HepG2 (cell line): Measurements from ENCODE around the gene WDR76. TPM values are rescaled to one million over a fixed set of nuclear protein-coding genes. Genes with fewer than 3 reads are reported as not detected.

Experiments
- ATAC-seq: fragments of 200-7000 bp; cut with Tn5 transposase; 3 replicates; pipeline ENCODE4 v1.9.1; 2020; ENCODE audit warnings: mild to moderate bottlenecking, moderate library complexity
- BruUV-seq: library from RNA; stranded (reverse); fragments of 400-500 nt; replicated peaks from 2 replicates; lab custom pipeline; 2021; lab: Mats Ljungman, UMichigan
- CTCF ChIA-PET: fragments of 300-600 bp; formaldehyde crosslinking; extraction: SDS; loops from one replicate; lab custom pipeline; 2021; ENCODE audit warnings: low total read pairs, inconsistent platforms, low intra/inter-chr PET ratio; lab: Yijun Ruan, JAX
- POLR2A ChIA-PET: fragments of 350-600 bp; sonication (Branson Sonifier 250); formaldehyde crosslinking; loops from one replicate; lab custom pipeline; 2020; ENCODE audit warnings: antibody characterized with exemption, inconsistent platforms; lab: Yijun Ruan, JAX
- DNase-seq: peaks from one replicate; pipeline ENCODE4 v3.0.0-alpha.2; 2015; ENCODE audit warnings: low spot score
- FAIRE-seq: peaks from 3 replicates; lab custom pipeline; 2011; peaks lifted over from hg19 to GRCh38; lab: Jason Lieb, UNC
- H2AFZ ChIP-seq: one replicate; pipeline ENCODE4 v1.6.1; 2011; ENCODE audit warnings: low read length, inconsistent platforms
- H3K27ac ChIP-seq: fragments of 300-600 bp; 3 replicates; pipeline ENCODE4 v1.8.0; 2011; ENCODE audit warnings: mixed run types, mild to moderate bottlenecking, mixed read lengths, low read length, inconsistent platforms; ENCODE audit not compliant: insufficient read depth; ENCODE audit errors: extremely low read length
- H3K27me3 ChIP-seq, 2 experiments: fragments of 200-600 bp in 1 of 2; 2 replicates in 1 of 2; 3 replicates in 1 of 2; pipeline versions ENCODE4 v1.6.0 to v1.8.0; 2011; ENCODE audit warnings: low read length in 2 of 2, mild to moderate bottlenecking in 2 of 2, moderate library complexity in 2 of 2, inconsistent platforms in 1 of 2; ENCODE audit not compliant: insufficient read depth in 2 of 2, control insufficient read depth in 1 of 2
- H3K36me3 ChIP-seq, 2 experiments: fragments of 200-600 bp in 1 of 2; replicated peaks in 1 of 2; 2 replicates in 1 of 2; 3 replicates in 1 of 2; pipeline versions ENCODE4 v1.5.1 to v1.8.0; 2011; ENCODE audit warnings: low read length in 2 of 2, inconsistent platforms in 1 of 2; ENCODE audit not compliant: insufficient read depth in 2 of 2, control insufficient read depth in 1 of 2
- H3K4me1 ChIP-seq: 2 replicates; pipeline ENCODE4 v1.5.1; 2012; ENCODE audit warnings: low read length, inconsistent platforms; ENCODE audit not compliant: insufficient read depth
- H3K4me2 ChIP-seq: 2 replicates; pipeline ENCODE4 v1.6.0; 2011; ENCODE audit warnings: low read depth, low read length, inconsistent platforms
- H3K4me3 ChIP-seq, 3 experiments: fragments of 200-600 bp in 1 of 3; sonication (generic), shearing (Covaris generic) in 1 of 3; replicated peaks in 1 of 3; 2 replicates each; pipeline ENCODE4 v1.5.1; 2011 to 2016; ENCODE audit warnings: low read length in 3 of 3, inconsistent platforms in 2 of 3, low read depth in 2 of 3, mild to moderate bottlenecking in 2 of 3, control low read depth in 1 of 3, mixed read lengths in 1 of 3; ENCODE audit not compliant: insufficient read depth in 1 of 3
- H3K79me2 ChIP-seq: one replicate; pipeline ENCODE4 v1.6.1; 2011; ENCODE audit warnings: low read length, inconsistent platforms; ENCODE audit not compliant: insufficient read depth
- H3K9ac ChIP-seq: 2 replicates; pipeline ENCODE4 v1.6.0; 2011; ENCODE audit warnings: mild to moderate bottlenecking, low read depth, low read length, inconsistent platforms; ENCODE audit not compliant: insufficient read depth
- H3K9me3 ChIP-seq: 2 replicates; pipeline ENCODE4 v1.5.1; 2012; ENCODE audit warnings: mild to moderate bottlenecking, low read length
- H4K20me1 ChIP-seq: 2 replicates; pipeline ENCODE4 v1.6.0; 2011; ENCODE audit warnings: inconsistent platforms, mild to moderate bottlenecking, low read length, moderate library complexity; ENCODE audit not compliant: insufficient read depth
- KDM1A ChIP-seq: IDR thresholded peaks from 2 replicates; pipeline ENCODE4 v1.6.1; 2016; ENCODE audit warnings: missing compliant biosample characterization
- PRPF4 ChIP-seq: fragments of 200-400 bp; formaldehyde crosslinking; IDR thresholded peaks from 2 replicates; pipeline ENCODE4 v1.6.1; 2016; ENCODE audit warnings: low read length, low read depth; ENCODE audit not compliant: poor library complexity, severe bottlenecking
- RFX1 ChIP-seq: fragments of 450-650 bp; IDR thresholded peaks from 2 replicates; pipeline ENCODE4 v1.6.1; 2017
- TFDP1 ChIP-seq: IDR thresholded peaks from 2 replicates; pipeline ENCODE4 v1.6.1; 2016; ENCODE audit warnings: missing compliant biosample characterization, missing genetic modification reagents, borderline replicate concordance
- THAP9 ChIP-seq: sonication (generic); formaldehyde crosslinking; IDR thresholded peaks from 2 replicates; pipeline ENCODE4; 2020; ENCODE audit warnings: missing genetic modification reagents, mild to moderate bottlenecking, borderline replicate concordance
- ZFP37 ChIP-seq: sonication (generic); formaldehyde crosslinking; IDR thresholded peaks from 2 replicates; pipeline ENCODE4 v1.4.0; 2020; ENCODE audit warnings: missing genetic modification reagents, borderline replicate concordance
- ZKSCAN5 ChIP-seq: sonication (generic); formaldehyde crosslinking; IDR thresholded peaks from 2 replicates; pipeline ENCODE4 v1.5.1; 2020; ENCODE audit warnings: mild to moderate bottlenecking, missing genetic modification reagents
- WGBS: methylation state at CpG from one replicate; pipeline ENCODE4 v1.1.6; 2017; ENCODE audit warnings: low lambda C conversion rate; 5-methylcytosine and 5-hydroxymethylcytosine counted together
- in situ Hi-C: cut with HindIII; loops from 2 replicates; pipeline ENCODE4 v1.10.0; 2017; ENCODE audit warnings: low pct_unique_long_range_greater_than_20kb; ENCODE audit not compliant: extremely low pct_ligation_motif_present
- intact Hi-C: fragments of 100-400 bp; cut with micrococcal nuclease; formaldehyde crosslinking; loops from one replicate; pipeline ENCODE4 v1.10.0; 2022; ENCODE audit not compliant: unreplicated experiment
- polyA plus RNA-seq, 8 experiments: library from polyadenylated mRNA; depleted of rRNA in 3 of 8; stranded (reverse) in 7 of 8; unstranded in 1 of 8; fragments of >200 nt; fragmentation: Illumina TruSeq in 4 of 8; extraction: Trizol in 4 of 8; gene quantifications; 2 replicates each; pipeline versions ENCODE4 v1.2.1 to v1.2.3, GENCODE V29; 2011 to 2016; ENCODE audit warnings: low read depth in 4 of 8, missing spikeins in 1 of 8, mixed read lengths in 1 of 8; ENCODE audit not compliant: insufficient read depth in 1 of 8
- total RNA-seq, 5 experiments: library from RNA; depleted of rRNA; stranded (reverse); fragments of >200 nt; fragmentation: Illumina TruSeq; extraction: Trizol; gene quantifications; 2 replicates each; pipeline ENCODE4 v1.2.3, GENCODE V29; 2016; ENCODE audit warnings: low read depth in 1 of 5

Gene WDR76
- total and polyA plus RNA-seq, 2 of the 13 experiments (the other 11 are each of a cell fraction or from before 2014, with no cell fraction given): 1.1 to 9.7 TPM

- no peak for TF ChIP-seq ZFP37 (CRISPR knock-in tag)
- no peak for TF ChIP-seq TFDP1 (CRISPR knock-in tag)
- no peak for TF ChIP-seq THAP9 (CRISPR knock-in tag)
- no peak for TF ChIP-seq ZKSCAN5 (CRISPR knock-in tag)
- no peak for TF ChIP-seq KDM1A (CRISPR knock-in tag)
Observed at GRCh38 chr15:43878446-43878845, 51.6 kb downstream of the WDR76 start (continued).

- no peaks in the 10 kb centered on the region for H3K27me3 ChIP-seq
- no peak overlapping the region for H3K4me2 ChIP-seq
- 61% methylated on average over 10 of the region's 15 CpGs for WGBS
- CTCF ChIA-PET: no interaction called here
- POLR2A ChIA-PET: no interaction called here
- in situ Hi-C loops: loop anchor here (25.0 kb wide), 1 partner anchor 633 kb away; no protein-coding TSS in a partner anchor
- intact Hi-C loops: no loop called here
- no peak overlapping the region for H3K27ac ChIP-seq
- DNase-seq: no peak
- no peaks in the 10 kb centered on the region for H4K20me1 ChIP-seq
- TF ChIP-seq PRPF4: no peak
- TF ChIP-seq RFX1: no peak
- no peaks in the 10 kb centered on the region for H3K79me2 ChIP-seq
- BruUV-seq: no TSS peak
- no peaks in the 10 kb centered on the region for H3K36me3 ChIP-seq
- no peaks in the 10 kb centered on the region for H3K9me3 ChIP-seq
- H2AFZ ChIP-seq: no peak overlapping the region
- H3K4me3 ChIP-seq: no peak overlapping the region
- no peaks in the 10 kb centered on the region for H3K4me1 ChIP-seq
- H3K9ac ChIP-seq: no peak overlapping the region
- FAIRE-seq: no peak
- ATAC-seq: no peak
Observed at GRCh38 chr15:43879386-43880355, 52.9 kb downstream of the WDR76 start.
